Activated naive CD8-positive, alpha-beta T cell treated with anti-CD3 and anti-CD28 coated beads for 36 hours (primary cell): ENCODE data around the gene HOXA5. TPM values are rescaled to one million over a fixed set of nuclear protein-coding genes. Genes with fewer than 3 reads are reported as not detected.

ENCODE experiments used
- DNase-seq: peaks from one replicate; pipeline ENCODE4 v3.0.0; 2021
- H3K27ac Mint-ChIP-seq: one replicate; pipeline ENCODE4 v1.8.0; 2022; ENCODE audit warnings: mild to moderate bottlenecking, moderate library complexity, mixed read lengths
- H3K27me3 Mint-ChIP-seq: one replicate; pipeline ENCODE4 v1.8.0; 2022; ENCODE audit warnings: mild to moderate bottlenecking, mixed read lengths
- H3K36me3 Mint-ChIP-seq: one replicate; pipeline ENCODE4 v1.8.0; 2021; ENCODE audit warnings: mild to moderate bottlenecking, mixed read lengths
- H3K4me1 Mint-ChIP-seq: one replicate; pipeline ENCODE4 v1.8.0; 2021; ENCODE audit warnings: mixed read lengths
- H3K4me3 Mint-ChIP-seq: one replicate; pipeline ENCODE4 v1.8.0; 2022; ENCODE audit warnings: mild to moderate bottlenecking, moderate library complexity, mixed read lengths
- H3K9me3 Mint-ChIP-seq: one replicate; pipeline ENCODE4 v1.8.0; 2022; ENCODE audit warnings: mixed read lengths
- total RNA-seq, 2 experiments: library from RNA; stranded (reverse); gene quantifications; one replicate each; pipeline ENCODE4 v1.2.3, GENCODE V29; 2021

The HOXA5 gene
- total RNA-seq, 2 experiments from 2014 or later = not detected

DNA sequence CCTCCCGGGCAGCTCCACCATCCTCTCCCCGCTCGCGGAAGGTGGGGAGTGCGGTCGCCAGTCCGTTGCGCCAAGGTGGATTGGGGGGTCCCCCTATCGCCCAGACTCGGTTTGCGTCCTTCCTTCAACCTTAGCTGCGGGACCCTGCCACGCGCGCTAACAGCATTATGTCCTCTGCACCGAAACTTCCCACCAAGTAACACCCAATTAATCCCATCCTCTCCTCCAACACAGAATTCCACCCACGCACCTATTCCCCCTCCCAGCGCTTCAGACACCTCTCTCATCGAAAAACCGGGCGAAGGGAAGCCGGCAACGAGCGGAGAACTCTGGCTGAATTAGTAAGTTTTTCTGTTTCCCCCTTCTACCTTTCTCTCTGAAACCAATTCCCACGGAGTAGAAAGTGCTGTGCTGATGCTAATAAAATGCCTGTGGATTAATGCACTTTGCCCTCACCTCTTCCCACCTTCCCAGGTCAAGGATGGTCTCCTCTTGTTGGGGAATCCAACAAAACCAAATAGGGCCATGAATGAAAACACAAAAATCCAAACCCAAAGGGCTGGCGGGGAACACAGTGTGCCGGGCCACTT is 8.0 kb upstream of the HOXA5 start:
- Mint-ChIP-seq H3K27ac (no peak overlapping the region), H3K27me3 (peaks cover 100% of the 10 kb centered on the region), H3K4me1 (peaks cover 36% of the 10 kb centered on the region), H3K4me3 (peak overlapping the region; percentile 64), H3K36me3 (peaks cover 2% of the 10 kb centered on the region), H3K9me3 (no peaks in the 10 kb centered on the region)
- DNase-seq = no peak

DNA sequence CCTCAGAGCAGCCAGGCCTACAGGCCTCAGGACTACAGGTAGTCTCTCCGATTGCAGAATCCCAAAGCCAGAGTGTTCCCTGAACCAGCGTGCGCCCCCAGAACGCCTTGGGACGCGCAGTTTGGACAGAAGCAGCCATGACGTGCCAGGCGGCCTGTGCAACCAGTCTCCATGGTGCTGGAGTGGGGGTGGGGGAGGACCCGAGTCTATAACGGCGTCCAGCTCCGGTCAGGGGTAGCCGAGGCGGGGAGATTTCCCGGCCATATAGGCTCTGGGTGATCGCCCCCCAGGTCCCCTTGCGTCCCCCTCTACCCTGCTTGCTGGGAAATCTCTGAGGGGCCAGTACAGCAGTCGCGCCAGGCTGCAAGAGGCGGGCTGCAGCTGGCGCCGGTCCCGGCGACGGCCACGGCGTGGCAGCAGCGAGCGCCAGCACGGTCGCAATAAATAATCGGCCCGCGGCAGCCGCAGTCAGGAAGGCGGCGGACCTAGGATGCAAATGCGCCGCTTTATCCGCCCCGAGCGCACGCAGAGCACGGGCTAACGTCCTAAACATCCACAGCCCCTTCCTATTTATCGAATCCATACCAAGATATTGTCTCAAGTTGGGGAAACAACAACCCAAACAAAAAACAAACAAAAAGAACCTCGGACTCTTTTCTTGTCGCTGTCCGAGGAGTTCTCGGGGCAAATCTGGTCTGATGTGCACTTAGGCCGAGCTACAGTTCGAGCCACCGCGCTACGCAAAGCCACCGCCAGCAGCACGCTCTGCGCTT is 7.3 kb upstream of the HOXA5 start:
- H3K9me3 Mint-ChIP-seq = no peaks in the 10 kb centered on the region
- no peak overlapping the region for H3K27ac Mint-ChIP-seq
- peaks cover 100% of the 10 kb centered on the region for H3K27me3 Mint-ChIP-seq
- H3K4me1 Mint-ChIP-seq = peaks cover 34% of the 10 kb centered on the region
- peak; percentile 79 for DNase-seq
- peaks cover 2% of the 10 kb centered on the region for H3K36me3 Mint-ChIP-seq
- peak overlapping the region; percentile 64 for H3K4me3 Mint-ChIP-seq

DNA sequence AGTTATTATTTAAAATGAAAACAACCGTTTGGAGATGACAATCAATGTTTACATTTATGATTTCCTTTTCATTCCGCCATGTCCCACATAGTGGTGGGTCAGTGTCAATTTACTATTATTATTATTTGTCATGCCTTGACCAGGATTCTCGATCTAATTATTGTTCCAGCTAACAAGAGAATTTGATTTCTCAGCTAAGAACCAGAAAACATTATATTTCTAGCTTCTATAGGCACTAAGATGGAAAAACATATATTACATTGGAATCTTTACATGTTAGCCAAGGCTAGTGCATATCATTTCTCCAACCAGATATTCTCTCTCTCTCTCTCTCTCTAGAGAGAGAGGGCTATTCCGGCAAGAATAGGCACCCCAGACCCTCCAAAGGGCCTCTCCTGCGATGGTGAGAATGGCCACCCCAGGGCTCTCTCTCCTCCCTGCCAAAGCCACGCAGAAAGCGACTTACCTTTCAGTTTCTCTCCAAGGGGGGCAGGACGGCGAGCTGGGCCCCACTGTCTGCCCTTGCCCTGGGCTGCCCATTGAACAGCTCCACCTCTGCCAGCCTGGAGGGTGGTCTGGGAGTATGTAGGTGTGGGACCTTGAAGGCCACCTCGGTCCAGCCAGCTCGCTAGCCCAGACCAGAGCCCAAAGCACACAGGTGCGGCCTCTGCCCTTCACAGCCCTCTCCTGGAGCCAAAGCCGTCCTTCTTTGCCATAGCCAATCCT is 6.5 kb upstream of the HOXA5 start:
- DNase-seq = no peak
- peaks cover 31% of the 10 kb centered on the region for H3K4me1 Mint-ChIP-seq
- peaks cover 98% of the 10 kb centered on the region for H3K27me3 Mint-ChIP-seq
- no peak overlapping the region for H3K27ac Mint-ChIP-seq
- no peaks in the 10 kb centered on the region for H3K9me3 Mint-ChIP-seq
- peaks cover 2% of the 10 kb centered on the region for H3K36me3 Mint-ChIP-seq
- H3K4me3 Mint-ChIP-seq = peak overlapping the region; percentile 64

DNA sequence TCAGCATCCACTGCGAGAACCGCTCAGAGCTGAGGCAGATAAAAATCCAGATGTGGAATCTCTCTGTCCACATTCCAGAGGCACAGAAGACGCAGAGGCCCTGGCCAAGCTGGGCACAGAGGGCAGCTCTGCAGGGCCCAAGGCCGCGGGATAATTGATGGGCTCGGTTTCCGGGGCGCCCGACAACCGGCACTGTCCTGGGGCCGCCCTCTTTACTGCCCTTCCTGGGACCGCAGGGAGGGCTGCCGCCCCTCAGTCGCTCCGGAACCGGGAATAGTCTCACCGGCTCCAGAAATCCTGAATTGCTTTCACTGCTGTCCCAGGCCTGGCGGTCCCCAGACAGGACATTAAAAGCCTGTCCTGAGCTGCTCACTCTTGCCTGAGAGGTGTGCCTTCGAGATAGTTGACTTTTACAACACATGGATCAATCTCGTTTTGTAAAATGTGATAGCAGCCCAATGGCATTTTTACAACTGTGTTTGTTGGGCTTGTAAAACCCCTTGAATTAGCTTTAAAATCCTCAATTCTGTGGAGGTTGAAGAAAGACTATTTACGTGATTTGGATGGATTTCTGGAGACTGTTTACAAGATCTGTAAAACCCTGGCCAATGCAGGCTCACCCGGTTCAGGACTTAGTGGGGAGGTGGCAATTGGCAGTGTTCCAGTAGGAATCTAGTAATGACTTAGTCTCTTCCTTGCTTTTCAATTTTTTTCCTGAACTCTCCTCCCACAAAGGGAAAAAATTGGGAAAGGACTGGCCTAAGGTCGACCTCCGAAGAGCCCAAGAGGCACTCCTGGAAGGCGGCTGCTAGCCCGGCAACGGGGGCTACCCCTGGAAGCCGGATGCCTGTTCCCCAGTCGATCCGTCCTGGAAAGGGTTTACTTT is 5.5 kb upstream of the HOXA5 start:
- Mint-ChIP-seq H3K27ac (no peak overlapping the region), H3K27me3 (peaks cover 95% of the 10 kb centered on the region)

DNA sequence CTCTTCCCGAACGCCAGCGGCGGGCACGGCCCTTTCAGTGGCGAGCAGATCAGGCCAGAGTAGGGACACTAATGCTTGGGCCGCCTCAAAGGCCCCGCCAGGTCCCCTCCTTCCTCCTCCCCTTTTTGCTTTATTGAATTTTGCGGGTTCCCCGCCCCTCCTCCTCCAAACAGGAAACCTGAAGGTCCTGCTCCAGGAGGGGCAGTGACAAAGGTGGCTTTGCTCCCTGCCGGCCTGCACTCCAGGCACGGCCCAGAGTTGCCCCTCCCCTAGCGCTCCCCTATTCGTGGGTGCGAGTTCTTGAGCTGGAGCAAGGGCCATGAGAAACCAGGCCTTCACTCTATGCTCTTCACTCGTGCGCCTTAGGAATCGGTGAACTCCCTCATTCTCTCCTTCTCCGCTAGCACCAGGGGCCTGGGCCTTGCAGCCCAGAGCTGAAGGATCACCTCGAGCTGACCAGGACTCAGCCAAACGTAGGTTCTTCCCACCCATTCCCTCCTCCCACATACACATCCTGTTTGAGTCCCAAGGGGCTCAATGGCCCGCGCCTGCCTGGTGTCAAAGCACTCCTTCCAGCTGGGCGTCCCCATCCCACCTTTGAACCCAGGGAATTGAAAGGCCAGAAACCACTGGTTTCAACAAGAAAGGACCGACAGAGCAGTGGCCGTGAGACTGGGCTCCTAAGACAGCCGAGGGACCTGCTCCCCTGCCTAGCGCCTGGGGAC is 4.7 kb upstream of the HOXA5 start:
- peak overlapping the region; percentile 65 for H3K4me3 Mint-ChIP-seq
- no peak overlapping the region for H3K27ac Mint-ChIP-seq
- H3K36me3 Mint-ChIP-seq = no peaks in the 10 kb centered on the region
- H3K27me3 Mint-ChIP-seq = peaks cover 89% of the 10 kb centered on the region
- peaks cover 25% of the 10 kb centered on the region for H3K4me1 Mint-ChIP-seq
- DNase-seq = no peak
- H3K9me3 Mint-ChIP-seq = no peaks in the 10 kb centered on the region

More for the DNA sequence above, 5.5 kb upstream of the HOXA5 start:
- no peaks in the 10 kb centered on the region for H3K36me3 Mint-ChIP-seq
- no peak for DNase-seq
- no peaks in the 10 kb centered on the region for H3K9me3 Mint-ChIP-seq
- peaks cover 25% of the 10 kb centered on the region for H3K4me1 Mint-ChIP-seq
- no peak overlapping the region for H3K4me3 Mint-ChIP-seq

DNA sequence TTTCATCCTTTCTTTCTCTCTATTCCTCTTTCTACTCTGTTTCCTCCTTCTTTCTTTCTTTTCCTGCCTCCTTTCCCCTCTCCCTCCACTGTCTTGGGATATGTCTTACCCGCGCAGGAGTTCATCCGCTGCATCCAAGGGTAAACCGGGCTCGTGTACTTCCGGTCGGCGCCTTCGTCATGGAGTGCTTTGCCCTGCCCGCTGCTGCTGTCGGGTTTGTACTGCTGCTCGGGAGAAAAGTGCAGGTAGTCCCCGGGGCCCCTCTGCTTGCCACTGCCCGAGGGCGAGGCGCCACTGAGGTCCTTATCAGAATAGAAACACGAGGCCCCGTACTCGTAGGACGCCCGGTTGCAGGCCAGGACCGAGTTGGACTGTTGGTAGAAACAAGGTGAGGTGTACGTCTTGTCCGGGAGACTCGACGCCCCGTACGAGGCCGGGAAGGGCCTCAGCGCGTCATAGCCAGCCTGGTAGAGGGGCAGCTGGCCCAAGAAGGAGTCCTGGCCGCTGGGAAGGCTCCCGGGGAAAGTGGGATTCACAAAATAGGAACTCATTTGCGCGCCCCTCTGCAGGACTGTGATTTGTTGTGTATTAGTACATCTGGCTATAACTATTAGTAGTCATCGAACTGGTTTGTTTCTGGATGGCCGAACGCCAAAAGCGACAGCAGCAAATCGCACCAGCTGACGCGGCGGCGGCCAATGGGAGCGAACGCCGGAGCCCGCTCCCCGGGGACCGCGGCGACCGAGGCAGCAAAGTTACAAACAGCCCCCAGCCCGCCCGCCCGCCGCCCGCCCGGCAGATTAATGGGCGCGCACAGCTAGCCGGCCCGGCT is 3.9 kb upstream of the HOXA5 start, which contains the start of gene HOXA6:
TSS of gene HOXA6 (minus strand) at position 576 of the 832 bp plus-strand sequence. CDS start at position 551, 25 bp downstream.
- peak within 1 kb of the TSS; percentile 65 for H3K4me3 Mint-ChIP-seq
- H3K36me3 Mint-ChIP-seq = peaks cover 1% of the 10 kb centered on the region
- no peaks in the 10 kb centered on the region for H3K9me3 Mint-ChIP-seq
- peaks cover 25% of the 10 kb centered on the region for H3K4me1 Mint-ChIP-seq
- DNase-seq = no peak
- H3K27ac Mint-ChIP-seq = no peak within 1 kb of the TSS
- H3K27me3 Mint-ChIP-seq = peaks cover 87% of the 10 kb centered on the region

DNA sequence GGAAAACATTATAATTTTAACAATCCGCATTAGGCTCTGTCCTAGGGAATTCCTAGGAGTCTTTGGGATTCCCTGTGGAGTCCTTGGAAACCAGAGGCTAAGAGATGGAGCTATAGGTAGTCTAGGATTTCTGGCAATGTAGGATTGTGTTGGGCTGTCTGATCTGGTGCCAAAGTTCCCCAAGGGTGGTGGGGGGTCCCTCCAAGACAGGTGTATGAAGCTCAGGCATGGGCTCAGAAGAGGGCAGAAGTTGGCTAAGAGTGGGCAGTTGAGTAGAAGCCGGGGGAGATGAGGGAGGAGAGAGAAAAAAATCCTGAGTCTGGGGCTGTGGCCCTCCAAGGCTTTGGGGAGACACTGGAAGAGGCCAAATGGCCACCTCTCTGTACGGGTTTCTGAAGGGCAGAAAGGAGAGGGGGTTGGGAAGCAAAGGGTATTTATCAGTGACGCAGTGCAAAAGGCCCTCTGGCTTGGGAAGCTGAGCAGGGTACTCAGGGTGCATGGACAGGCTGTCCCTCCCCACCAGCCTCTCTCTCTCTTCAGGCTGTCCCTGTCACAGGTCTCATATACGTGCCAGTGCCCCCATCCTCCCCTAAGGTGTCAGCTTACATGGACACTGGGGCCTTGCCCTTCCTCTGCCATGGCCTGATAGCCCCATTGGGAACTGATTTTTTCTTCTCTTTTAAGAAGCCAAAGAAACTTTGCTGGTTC is 3.2 kb upstream of the HOXA5 start:
- peaks cover 82% of the 10 kb centered on the region for H3K27me3 Mint-ChIP-seq
- no peaks in the 10 kb centered on the region for H3K9me3 Mint-ChIP-seq
- H3K27ac Mint-ChIP-seq = no peak overlapping the region
- H3K4me1 Mint-ChIP-seq = peaks cover 20% of the 10 kb centered on the region
- no peak overlapping the region for H3K4me3 Mint-ChIP-seq
- peaks cover 1% of the 10 kb centered on the region for H3K36me3 Mint-ChIP-seq
- no peak for DNase-seq

DNA sequence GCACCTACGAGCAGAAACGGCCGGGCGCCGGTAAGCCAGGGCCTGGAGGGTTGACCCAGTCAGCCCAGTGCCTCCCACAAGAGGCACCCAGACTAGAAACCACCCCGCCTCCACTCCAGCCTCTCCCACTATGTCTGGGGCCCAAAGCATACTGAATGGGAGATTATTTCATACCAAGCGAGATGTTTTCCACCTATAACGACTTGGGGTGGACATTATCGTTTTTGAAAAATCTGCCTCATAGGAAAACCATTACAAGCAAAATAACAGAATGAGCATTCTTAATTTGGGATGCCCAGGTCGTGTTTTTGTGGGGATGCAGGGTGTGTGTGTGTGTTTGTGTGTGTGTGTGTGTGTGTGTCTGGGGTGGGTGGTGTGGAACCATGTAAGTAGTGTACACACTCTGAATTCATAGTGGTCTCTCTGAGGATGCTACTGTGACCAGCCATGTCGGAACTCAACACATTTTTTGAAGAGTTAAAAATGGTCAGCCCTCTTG is 2.5 kb upstream of the HOXA5 start:
- Mint-ChIP-seq H3K9me3 (no peaks in the 10 kb centered on the region), H3K4me3 (no peak overlapping the region), H3K27me3 (peaks cover 81% of the 10 kb centered on the region), H3K27ac (no peak overlapping the region), H3K36me3 (peaks cover 1% of the 10 kb centered on the region), H3K4me1 (peaks cover 13% of the 10 kb centered on the region)
- no peak for DNase-seq

DNA sequence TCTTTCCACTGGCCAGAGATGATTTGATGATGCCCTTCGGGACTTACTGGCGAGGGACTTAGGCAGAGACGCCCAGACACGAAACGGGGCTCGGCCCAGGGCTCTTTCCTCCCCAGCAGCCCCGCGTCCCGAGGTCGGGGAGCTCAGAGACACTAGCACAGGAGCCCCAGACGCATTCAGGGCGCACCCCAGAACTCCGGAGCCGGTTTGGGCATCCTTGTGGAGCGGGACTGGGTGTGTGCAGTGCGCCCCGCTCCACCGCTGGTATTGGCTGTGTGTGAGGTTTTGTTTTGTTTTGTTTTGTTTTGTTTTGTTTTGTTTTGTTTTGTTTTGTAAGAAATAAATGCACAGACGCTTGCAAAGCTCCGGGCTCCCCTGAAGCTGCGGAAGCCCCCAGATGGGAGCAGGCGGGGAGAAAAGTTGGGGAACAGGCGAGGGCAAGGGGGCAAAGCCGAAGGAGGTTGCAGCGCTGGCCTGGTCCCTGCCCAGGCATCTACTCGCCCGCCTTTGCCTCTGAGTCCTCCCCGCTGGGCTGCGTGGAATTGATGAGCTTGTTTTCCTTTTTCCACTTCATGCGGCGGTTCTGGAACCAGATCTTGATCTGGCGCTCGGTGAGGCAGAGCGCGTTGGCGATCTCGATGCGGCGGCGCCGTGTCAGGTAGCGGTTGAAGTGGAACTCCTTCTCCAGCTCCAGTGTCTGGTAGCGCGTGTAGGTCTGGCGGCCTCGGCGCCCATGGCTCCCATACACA is 1.9 kb upstream of the HOXA5 start:
- no peak overlapping the region for H3K27ac Mint-ChIP-seq
- peaks cover 8% of the 10 kb centered on the region for H3K4me1 Mint-ChIP-seq
- no peak overlapping the region for H3K4me3 Mint-ChIP-seq
- peaks cover 1% of the 10 kb centered on the region for H3K36me3 Mint-ChIP-seq
- no peak for DNase-seq
- no peaks in the 10 kb centered on the region for H3K9me3 Mint-ChIP-seq
- peaks cover 78% of the 10 kb centered on the region for H3K27me3 Mint-ChIP-seq

DNA sequence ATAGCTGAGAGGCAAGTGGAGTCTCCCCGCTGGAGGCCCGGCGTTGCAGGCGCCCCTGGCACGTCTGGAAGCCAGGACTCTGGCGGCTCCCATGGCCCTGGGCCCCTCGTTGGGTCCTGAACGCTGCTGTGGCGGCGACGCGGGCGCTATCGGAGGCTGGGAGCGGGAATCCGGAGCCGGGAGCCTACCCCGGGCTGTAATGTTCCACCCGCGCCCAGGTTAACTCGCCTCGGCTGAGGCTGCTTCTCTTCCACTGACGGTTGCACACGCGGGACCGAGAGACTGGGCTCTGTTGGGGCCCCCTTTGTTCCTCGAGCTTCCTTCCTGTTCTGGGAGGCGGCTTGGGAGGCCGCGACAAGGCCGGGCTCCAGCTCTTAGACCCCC is 1.3 kb upstream of the HOXA5 start:
- Mint-ChIP-seq H3K27me3 (peaks cover 72% of the 10 kb centered on the region), H3K9me3 (no peaks in the 10 kb centered on the region), H3K4me3 (no peak overlapping the region), H3K4me1 (peaks cover 7% of the 10 kb centered on the region), H3K36me3 (peaks cover 1% of the 10 kb centered on the region), H3K27ac (no peak overlapping the region)
- no peak for DNase-seq

DNA sequence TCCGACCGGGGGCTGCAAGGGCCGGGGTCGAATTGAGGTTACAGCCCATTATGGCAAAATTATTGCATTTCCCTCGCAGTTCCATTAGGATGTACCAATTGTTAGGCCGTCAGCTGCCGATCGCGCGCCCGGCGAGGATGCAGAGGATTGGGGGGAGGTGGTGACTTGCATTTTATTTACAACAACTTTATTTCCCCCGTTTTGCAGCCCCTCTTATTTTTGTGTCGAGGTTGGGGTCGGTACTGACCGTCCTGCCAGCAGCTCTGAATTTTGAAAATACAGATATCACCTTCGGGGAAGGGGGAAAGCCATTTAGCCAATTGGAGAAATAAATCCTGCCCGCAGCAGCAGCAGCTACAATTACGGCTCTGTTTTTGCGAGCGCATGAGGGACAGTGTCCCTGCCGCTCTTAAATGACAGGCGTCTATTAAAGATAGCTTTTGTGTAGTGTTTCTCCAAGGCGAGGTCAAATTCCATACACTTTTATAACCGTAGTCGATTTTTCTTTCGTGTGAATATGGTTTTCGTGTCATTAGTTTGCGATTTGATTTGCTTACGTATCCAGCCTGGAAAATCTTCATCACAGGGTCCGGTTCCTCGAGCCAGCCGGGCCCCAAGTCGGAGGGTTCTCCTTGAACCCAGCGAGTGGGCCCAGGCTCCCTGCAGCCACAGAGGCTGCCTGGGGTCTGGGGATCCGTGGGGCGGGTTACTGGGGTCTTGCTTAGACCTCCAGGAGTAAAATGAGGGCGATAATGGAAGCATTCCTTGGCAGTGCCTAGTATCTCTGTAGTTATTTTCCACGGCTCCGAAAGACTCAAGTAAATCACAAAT is 684 bp upstream of the HOXA5 start:
- Mint-ChIP-seq H3K27me3 (peaks cover 66% of the 10 kb centered on the region), H3K36me3 (peaks cover 1% of the 10 kb centered on the region), H3K4me3 (no peak overlapping the region), H3K9me3 (no peaks in the 10 kb centered on the region), H3K4me1 (peaks cover 7% of the 10 kb centered on the region), H3K27ac (no peak overlapping the region)
- DNase-seq = no peak

DNA sequence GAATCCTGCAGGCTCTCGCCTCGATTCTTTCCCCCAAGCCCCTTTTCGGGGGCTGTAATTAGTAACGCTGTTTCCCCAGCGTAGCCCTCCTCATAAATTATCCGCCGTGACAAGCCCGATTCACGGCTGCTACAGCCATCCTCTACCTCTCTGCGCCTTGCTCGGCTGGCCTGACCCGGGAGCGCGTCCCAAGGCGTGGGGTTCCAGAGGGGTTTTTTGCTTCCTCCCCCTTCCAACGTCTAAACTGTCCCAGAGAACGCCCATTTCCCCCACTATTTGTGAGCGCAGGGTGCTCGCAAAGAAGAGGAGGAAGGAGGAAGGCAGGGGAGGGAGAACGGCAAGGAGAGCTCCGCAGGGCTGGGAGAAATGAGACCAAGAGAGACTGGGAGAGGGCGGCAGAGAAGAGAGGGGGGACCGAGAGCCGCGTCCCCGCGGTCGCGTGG is 880 bp downstream of the HOXA5 start:
- Mint-ChIP-seq H3K9me3 (no peaks in the 10 kb centered on the region), H3K27ac (no peak overlapping the region), H3K4me3 (no peak overlapping the region), H3K4me1 (no peaks in the 10 kb centered on the region), H3K36me3 (peaks cover 1% of the 10 kb centered on the region), H3K27me3 (peaks cover 66% of the 10 kb centered on the region)
- no peak for DNase-seq
